HFF-Myc (cell line): Measurements from ENCODE around the gene IDE.

Experiments
- DNase-seq: peaks from one replicate; pipeline ENCODE4 v3.0.0-alpha.2; 2011; ENCODE audit warnings: low read depth; ENCODE audit errors: extremely low read depth
- H3K4me3 ChIP-seq: replicated peaks from 2 replicates; pipeline ENCODE4 v1.5.1; 2011; ENCODE audit warnings: low read depth, mild to moderate bottlenecking, control low read depth, low read length
- TF ChIP-seq, protein P1 (sequence below): IDR thresholded peaks from 2 replicates; pipeline ENCODE4 v1.5.1; 2012; ENCODE audit warnings: mild to moderate bottlenecking, low read depth, low read length, control low read depth; ENCODE audit errors: missing control alignments

IDE gene

DNA sequence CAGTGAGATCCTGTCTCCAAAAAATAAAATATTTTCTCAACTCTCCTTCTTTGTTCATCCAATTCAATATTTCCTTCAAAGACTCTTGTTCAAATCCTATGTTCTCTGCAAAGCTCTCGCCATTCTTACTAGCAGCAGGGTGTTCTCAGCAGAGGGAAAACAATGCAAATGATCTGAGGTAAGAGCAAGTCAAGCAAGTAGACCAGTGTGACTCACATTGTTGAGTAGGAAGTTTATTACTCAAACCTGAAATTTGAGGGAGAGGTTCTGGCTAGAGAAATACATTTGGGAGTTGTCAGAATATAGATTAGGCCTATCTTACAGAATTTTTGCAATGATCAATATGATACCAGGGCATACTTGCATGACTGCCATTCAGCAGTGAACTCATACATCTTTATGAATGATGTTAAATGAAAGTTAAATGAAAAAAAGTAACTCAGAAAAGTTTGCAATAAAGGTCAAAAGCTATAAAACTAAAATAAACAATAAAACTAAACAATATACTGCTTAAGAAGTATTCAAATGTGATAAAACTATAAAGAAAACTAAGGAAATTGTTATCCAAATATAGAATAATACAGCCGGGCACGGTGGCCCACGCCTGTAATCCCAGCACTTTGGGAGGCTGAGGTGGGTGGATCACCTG lies 5.8 kb downstream of the IDE start:
- no peak overlapping the region for H3K4me3 ChIP-seq
- DNase-seq, result no peak
- TF ChIP-seq, protein P1, sequence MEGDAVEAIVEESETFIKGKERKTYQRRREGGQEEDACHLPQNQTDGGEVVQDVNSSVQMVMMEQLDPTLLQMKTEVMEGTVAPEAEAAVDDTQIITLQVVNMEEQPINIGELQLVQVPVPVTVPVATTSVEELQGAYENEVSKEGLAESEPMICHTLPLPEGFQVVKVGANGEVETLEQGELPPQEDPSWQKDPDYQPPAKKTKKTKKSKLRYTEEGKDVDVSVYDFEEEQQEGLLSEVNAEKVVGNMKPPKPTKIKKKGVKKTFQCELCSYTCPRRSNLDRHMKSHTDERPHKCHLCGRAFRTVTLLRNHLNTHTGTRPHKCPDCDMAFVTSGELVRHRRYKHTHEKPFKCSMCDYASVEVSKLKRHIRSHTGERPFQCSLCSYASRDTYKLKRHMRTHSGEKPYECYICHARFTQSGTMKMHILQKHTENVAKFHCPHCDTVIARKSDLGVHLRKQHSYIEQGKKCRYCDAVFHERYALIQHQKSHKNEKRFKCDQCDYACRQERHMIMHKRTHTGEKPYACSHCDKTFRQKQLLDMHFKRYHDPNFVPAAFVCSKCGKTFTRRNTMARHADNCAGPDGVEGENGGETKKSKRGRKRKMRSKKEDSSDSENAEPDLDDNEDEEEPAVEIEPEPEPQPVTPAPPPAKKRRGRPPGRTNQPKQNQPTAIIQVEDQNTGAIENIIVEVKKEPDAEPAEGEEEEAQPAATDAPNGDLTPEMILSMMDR, result no peak

DNA sequence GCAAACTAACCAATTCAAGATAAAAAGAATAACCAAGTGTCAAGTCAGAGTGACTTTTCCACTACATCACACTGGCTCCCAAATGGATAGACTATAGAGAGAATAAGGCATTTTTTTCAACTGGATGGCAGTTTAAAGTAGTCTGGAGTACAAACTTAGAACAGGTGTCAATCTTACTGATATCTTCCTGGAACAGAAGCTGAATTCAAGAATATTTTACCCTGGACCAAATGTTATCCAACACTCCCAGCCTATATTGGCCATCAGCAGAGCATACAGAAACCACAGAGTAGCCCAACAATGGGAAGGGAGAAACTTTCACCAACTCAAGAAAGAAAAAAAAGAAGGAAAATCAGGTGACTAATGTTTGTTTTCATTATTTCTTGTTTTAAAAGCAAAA lies 11.5 kb downstream of the IDE start:
- H3K4me3 ChIP-seq, result no peak overlapping the region
- no peak for DNase-seq
- TF ChIP-seq, protein P1, result no peak

DNA sequence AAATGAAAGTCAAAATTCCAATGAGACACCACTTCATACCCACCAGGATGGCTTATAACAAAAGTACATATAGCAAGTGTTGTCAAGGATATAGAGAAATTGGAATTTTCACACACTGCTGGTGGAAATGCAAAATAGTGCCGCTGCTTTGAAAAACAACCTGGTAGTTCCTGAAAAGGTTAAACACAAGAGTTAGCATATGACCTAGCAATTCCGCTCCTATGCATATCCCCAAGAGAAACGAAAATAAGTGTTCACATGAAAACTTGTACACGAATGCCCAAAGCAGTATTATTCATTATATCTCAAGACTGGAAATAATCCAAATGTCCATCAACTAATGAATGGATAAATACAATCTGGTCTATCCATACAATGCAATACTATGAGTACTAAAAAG lies 14.8 kb downstream of the IDE start:
- TF ChIP-seq, protein P1, result no peak

DNA sequence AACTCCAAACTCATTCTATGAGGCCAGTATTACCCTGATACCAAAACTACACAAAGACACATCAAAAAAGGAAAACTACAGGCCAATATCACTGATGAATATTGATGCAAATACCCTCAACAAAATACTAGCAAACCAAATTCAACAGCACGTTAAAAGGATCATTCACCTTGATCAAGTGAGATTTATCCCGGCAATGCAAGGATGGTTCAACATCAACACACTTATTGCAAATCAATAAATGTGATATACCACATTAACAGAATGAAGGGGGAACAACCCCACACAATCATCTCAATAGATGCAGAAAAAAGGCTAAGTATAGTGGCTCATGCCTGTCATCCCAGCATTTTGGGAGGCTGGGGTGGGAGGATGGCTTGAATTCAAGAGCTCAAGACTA lies 19.9 kb downstream of the IDE start:
- TF ChIP-seq, protein P1, result no peak
- no peak for DNase-seq
- H3K4me3 ChIP-seq, result no peak overlapping the region

More for the DNA sequence above, 14.8 kb downstream of the IDE start:
- no peak overlapping the region for H3K4me3 ChIP-seq
- no peak for DNase-seq

DNA sequence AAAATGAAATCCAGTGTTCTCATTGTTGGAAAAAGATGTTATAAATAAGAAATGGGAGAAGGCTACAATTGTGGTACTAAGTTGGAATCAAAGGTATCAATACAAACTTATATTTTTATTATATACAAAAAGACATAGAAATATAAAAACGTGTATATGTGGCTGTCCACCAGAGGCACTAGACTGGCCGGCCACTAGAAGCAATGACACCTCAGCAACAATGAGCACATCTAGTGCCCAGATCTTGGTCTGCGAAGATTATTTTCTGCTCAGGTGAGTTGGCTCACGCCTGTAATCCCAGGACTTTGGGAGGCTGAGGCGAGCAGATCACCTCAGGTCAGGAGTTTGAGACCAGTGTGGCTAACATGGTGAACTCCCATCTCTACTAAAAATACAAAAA lies 21.6 kb downstream of the IDE start:
- no peak for DNase-seq
- no peak overlapping the region for H3K4me3 ChIP-seq
- TF ChIP-seq, protein P1, result peak; percentile 36

DNA sequence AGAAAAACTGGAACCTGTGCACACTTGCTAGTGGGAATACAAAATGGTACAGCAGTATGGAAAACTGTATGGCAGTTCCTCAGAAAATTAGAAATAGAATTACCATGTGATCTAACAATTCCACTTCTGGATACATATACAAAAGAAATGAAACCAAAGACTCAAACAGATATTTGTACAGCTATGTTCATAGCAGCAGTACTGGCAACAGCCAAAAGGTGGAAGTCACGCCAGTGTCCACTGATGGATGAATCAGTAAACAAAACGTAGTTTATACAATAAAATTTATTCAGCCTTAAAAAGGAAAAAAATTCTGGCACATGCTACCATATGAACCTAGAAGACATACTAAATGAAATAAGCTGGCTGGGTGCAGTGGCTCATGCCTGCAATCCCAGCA lies 23.0 kb downstream of the IDE start:
- TF ChIP-seq, protein P1, result no peak
- no peak for DNase-seq
- H3K4me3 ChIP-seq, result no peak overlapping the region

DNA sequence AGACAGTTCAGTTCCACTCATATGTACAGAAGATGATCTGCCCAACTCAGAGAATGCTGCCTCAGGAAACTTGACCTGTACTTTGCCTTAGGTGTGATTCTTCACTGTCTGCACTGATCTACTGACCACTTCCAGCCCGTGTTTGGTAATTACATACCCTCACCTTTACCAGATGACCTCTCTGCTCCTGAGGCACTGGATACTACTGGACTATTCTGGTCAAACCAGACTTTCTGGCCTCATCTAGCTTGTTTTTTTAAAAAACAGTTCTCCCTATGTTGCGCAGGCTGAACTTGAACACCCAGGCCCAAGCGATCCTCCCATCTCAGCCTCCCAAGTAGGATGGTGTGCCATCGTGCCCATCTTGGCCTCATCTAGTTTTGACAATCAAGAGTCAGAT lies 26.2 kb downstream of the IDE start:
- H3K4me3 ChIP-seq, result no peak overlapping the region
- TF ChIP-seq, protein P1, result no peak
- no peak for DNase-seq
